ENCODE data around the gene ACADS. TPM values are rescaled to one million over a fixed set of nuclear protein-coding genes. Genes with fewer than 3 reads are reported as not detected.

Gene ACADS
- total RNA-seq, 1 experiment from 2014 or later: 3.4 TPM

DNA sequence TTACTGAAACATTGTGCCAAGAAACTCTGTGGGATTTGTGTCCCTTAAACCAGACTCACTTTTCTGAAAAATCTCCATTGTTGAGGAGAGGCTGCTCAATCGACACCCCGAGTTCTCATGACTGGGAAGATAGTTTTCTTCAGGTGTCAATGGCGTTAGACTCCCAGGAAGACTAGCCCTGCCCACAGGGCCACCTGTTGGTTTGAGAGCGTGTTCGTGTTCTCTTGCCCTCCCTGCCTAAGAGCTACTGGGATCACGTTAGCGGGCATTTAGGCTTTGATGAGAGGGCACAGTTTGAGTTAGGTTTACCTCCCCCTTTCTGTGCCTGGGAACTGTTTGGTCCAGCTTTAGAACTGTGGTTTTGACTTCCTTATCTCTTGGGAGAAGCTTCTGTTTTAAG is 26.1 kb upstream of the ACADS start:
- no peaks in the 10 kb centered on the region for H3K4me1 ChIP-seq (ENCODE audit: insufficient read depth, low read length, poor library complexity, severe bottlenecking)
- BruUV-seq (replicated peaks): no TSS peak
- POLR2A ChIA-PET (ENCODE audit: low non-redundant PET): no interaction called here
- no peak for DNase-seq (ENCODE audit: low spot score)
- TF ChIP-seq, protein P1, sequence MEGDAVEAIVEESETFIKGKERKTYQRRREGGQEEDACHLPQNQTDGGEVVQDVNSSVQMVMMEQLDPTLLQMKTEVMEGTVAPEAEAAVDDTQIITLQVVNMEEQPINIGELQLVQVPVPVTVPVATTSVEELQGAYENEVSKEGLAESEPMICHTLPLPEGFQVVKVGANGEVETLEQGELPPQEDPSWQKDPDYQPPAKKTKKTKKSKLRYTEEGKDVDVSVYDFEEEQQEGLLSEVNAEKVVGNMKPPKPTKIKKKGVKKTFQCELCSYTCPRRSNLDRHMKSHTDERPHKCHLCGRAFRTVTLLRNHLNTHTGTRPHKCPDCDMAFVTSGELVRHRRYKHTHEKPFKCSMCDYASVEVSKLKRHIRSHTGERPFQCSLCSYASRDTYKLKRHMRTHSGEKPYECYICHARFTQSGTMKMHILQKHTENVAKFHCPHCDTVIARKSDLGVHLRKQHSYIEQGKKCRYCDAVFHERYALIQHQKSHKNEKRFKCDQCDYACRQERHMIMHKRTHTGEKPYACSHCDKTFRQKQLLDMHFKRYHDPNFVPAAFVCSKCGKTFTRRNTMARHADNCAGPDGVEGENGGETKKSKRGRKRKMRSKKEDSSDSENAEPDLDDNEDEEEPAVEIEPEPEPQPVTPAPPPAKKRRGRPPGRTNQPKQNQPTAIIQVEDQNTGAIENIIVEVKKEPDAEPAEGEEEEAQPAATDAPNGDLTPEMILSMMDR (conservative IDR thresholded peaks at IDR 0.05; ENCODE audit: low read depth, low read length): no peak
- TF ChIP-seq EZH2 (IDR thresholded peaks at IDR 0.05; ENCODE audit: borderline replicate concordance, low read depth, low read length, poor library complexity, severe bottlenecking): no peak
- H3K27me3 ChIP-seq (replicated peaks; ENCODE audit: insufficient read depth, low read depth, low read length, poor library complexity): no peaks in the 10 kb centered on the region
- no peak overlapping the region for H3K4me3 ChIP-seq (ENCODE audit: low read depth, low read length, poor library complexity, severe bottlenecking)
- H3K27ac ChIP-seq (ENCODE audit: low read depth, low read length, poor library complexity, severe bottlenecking): no peak overlapping the region
- H3K9me3 ChIP-seq (ENCODE audit: low read depth, low read length, poor library complexity, severe bottlenecking): no peaks in the 10 kb centered on the region
- intact Hi-C loops (cut with micrococcal nuclease; ENCODE audit: unreplicated experiment): no loop called here
- CTCF ChIA-PET: no interaction called here
- peaks cover 77% of the 10 kb centered on the region for H3K36me3 ChIP-seq (ENCODE audit: insufficient read depth, low read length, poor library complexity, severe bottlenecking)

DNA sequence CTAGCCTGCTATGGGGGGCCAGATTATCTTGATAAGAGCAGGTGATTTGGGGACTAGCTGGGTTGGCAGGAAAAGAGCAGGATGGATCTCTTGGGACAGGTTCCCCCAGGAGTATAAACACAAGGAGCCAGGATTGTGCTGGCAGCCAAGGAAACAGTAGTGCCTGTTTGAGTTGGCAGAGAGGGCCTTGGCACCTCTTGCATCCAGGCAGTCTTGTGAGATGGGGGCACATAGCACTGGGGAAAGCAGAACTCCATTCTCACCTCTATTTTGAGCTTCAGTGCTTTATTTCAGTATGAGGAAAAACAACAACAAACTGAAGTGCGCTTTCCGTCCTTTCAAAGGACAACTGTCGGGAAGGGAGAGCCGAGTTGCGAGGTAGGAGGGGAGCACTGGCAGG is 24.7 kb upstream of the ACADS start:
- DNase-seq (ENCODE audit: low spot score): no peak
- POLR2A ChIA-PET (ENCODE audit: low non-redundant PET): no interaction called here
- TF ChIP-seq, protein P1 (conservative IDR thresholded peaks at IDR 0.05; ENCODE audit: low read depth, low read length): no peak
- no peak for TF ChIP-seq EZH2 (IDR thresholded peaks at IDR 0.05; ENCODE audit: borderline replicate concordance, low read depth, low read length, poor library complexity, severe bottlenecking)

DNA sequence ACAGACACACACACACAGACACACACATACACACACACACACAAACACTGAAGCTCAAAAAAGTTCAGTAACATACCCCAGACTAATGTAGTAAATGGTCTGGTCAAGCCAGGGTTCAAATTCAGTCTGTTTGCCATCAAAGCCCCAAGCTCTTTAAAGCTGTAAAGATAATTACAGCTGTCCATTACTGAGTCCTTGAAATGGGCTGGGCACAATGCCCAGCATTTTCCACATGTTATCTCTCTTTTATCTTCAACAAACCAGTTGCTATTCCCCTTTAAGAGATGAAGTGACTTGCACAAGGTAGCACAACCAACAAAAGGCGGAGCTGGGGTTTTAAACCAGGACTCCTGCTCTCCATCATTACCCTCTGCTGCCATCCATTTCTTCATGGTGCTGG is 23.0 kb upstream of the ACADS start:
- no peak for TF ChIP-seq EZH2 (IDR thresholded peaks at IDR 0.05; ENCODE audit: borderline replicate concordance, low read depth, low read length, poor library complexity, severe bottlenecking)
- TF ChIP-seq, protein P1 (conservative IDR thresholded peaks at IDR 0.05; ENCODE audit: low read depth, low read length): no peak
- H3K27me3 ChIP-seq (replicated peaks; ENCODE audit: insufficient read depth, low read depth, low read length, poor library complexity): no peaks in the 10 kb centered on the region
- DNase-seq (ENCODE audit: low spot score): no peak
- CTCF ChIA-PET: no interaction called here
- no peaks in the 10 kb centered on the region for H3K9me3 ChIP-seq (ENCODE audit: low read depth, low read length, poor library complexity, severe bottlenecking)
- H3K4me1 ChIP-seq (ENCODE audit: insufficient read depth, low read length, poor library complexity, severe bottlenecking): no peaks in the 10 kb centered on the region
- no peak overlapping the region for H3K27ac ChIP-seq (ENCODE audit: low read depth, low read length, poor library complexity, severe bottlenecking)
- BruUV-seq (replicated peaks): no TSS peak
- intact Hi-C loops (cut with micrococcal nuclease; ENCODE audit: unreplicated experiment): no loop called here
- H3K36me3 ChIP-seq (ENCODE audit: insufficient read depth, low read length, poor library complexity, severe bottlenecking): peaks cover 46% of the 10 kb centered on the region
- POLR2A ChIA-PET (ENCODE audit: low non-redundant PET): no interaction called here
- no peak overlapping the region for H3K4me3 ChIP-seq (ENCODE audit: low read depth, low read length, poor library complexity, severe bottlenecking)

More for the DNA sequence above, 24.7 kb upstream of the ACADS start:
- Histone ChIP-seq H3K4me3 (ENCODE audit: low read depth, low read length, poor library complexity, severe bottlenecking) (no peak overlapping the region), H3K4me1 (ENCODE audit: insufficient read depth, low read length, poor library complexity, severe bottlenecking) (no peaks in the 10 kb centered on the region), H3K9me3 (ENCODE audit: low read depth, low read length, poor library complexity, severe bottlenecking) (no peaks in the 10 kb centered on the region), H3K27me3 (replicated peaks; ENCODE audit: insufficient read depth, low read depth, low read length, poor library complexity) (no peaks in the 10 kb centered on the region), H3K36me3 (ENCODE audit: insufficient read depth, low read length, poor library complexity, severe bottlenecking) (peaks cover 63% of the 10 kb centered on the region), H3K27ac (ENCODE audit: low read depth, low read length, poor library complexity, severe bottlenecking) (no peak overlapping the region)
- intact Hi-C loops (cut with micrococcal nuclease; ENCODE audit: unreplicated experiment): no loop called here
- BruUV-seq (replicated peaks): no TSS peak
- CTCF ChIA-PET: interaction anchor here (0.5 kb wide), 1 partner anchor 243 kb away, joined by 3 read pairs; no protein-coding TSS in a partner anchor
